GM21529 (cell line): ENCODE data around the gene BICD2.
A peak's percentile ranks its signal among the peaks of the same experiment; 100 is the strongest.
"Not testable (repeated sequence)": the region's sequence is repeated elsewhere in the genome, so short reads cannot be mapped to it uniquely, and the experiment has no call there.

Experiments used
- ATAC-seq: cut with Tn5 transposase; IDR thresholded peaks from one replicate; pipeline ENCODE4 v1.9.1; 2021; ENCODE audit not compliant: unreplicated experiment

Gene BICD2

DNA sequence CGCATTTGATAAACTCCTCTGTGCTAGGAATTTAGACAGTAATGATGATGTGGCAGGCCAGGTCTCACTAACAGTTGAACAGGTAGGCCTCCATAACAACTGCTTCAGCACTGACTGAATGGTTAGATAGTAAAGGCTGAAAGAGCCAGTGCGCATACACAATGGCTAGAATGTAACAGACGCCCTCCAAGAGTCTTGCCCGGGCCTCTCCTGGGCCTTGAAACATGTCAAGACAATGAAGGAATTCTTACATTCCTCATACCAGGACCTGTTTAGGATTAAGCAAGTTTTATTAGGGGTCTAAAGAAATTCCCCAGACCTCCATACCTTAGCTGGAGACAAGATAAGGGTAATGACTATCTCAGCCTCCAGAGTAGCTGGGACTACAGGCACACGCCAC lies 6.7 kb upstream of the BICD2 start:
- ATAC-seq = no peak

DNA sequence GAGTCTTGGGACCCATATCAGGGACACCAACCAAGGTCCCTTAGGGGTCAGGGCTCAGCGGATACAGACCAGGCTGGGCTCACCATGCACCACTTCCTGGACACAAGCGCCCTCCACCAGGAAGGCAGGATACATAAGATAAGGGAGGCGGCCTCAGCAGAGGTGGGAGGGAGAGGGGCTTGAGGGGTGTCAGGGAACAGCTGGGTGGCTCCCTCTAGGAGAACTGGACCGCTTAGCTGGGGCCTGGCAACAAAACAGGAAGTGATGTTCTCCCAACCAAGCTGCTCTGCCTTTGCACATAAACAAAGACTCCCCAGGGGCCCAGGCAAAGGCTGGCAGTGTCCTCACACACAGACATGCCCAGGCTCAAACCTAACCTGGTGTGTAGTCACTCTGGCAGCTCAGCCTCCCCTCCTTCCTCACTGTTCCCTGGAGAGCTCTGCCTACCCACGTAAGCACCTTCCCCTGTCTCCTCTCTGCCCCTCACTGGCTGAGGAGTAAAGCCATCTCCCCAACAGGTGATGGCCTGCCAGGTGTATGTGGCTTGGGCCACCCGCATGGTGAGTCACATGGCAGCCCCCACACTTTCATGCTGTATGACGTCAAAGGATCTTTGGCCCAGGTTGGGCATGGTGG lies 5.8 kb upstream of the BICD2 start:
- ATAC-seq = no peak

DNA sequence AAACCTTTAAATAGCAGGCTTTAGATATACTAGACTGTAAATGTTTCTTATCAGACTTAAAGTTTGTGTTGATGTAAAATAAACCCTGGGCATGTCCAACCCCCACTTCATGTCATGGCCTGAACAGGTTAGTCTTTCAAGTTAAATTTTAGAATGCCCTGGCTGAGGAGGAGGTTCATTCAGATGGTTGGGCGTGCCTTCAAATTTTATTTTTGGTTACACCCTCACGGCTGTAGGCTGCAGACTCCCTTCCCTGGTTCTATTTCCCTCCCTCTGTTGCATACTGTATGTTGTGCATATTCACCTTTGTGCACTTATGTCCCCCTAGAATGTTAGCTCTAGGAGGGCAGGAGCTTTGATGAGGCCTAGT lies 5.3 kb upstream of the BICD2 start:
- no peak for ATAC-seq

DNA sequence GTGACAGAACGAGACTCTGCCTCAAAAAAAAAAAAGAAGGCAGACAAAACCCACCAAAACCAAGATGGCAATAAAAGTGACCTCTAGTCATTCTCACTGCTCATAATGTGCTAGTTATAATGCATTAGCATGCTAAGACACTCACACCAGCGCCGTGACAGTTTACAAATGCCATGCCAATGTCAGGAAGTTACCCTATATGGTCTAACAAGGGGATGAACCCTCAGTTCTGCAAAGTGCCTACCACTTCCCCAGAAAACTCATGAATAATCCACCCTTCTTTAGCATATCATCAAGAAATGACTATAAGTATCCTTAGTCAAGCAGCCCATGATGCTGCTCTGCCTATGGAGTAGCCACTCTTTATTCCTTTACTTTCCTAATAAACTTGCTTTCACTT lies 4.7 kb upstream of the BICD2 start:
- ATAC-seq = no peak

GRCh38 chr9:92768816-92769215 lies 4.2 kb upstream of the BICD2 start:
- not testable (repeated sequence) for ATAC-seq

DNA sequence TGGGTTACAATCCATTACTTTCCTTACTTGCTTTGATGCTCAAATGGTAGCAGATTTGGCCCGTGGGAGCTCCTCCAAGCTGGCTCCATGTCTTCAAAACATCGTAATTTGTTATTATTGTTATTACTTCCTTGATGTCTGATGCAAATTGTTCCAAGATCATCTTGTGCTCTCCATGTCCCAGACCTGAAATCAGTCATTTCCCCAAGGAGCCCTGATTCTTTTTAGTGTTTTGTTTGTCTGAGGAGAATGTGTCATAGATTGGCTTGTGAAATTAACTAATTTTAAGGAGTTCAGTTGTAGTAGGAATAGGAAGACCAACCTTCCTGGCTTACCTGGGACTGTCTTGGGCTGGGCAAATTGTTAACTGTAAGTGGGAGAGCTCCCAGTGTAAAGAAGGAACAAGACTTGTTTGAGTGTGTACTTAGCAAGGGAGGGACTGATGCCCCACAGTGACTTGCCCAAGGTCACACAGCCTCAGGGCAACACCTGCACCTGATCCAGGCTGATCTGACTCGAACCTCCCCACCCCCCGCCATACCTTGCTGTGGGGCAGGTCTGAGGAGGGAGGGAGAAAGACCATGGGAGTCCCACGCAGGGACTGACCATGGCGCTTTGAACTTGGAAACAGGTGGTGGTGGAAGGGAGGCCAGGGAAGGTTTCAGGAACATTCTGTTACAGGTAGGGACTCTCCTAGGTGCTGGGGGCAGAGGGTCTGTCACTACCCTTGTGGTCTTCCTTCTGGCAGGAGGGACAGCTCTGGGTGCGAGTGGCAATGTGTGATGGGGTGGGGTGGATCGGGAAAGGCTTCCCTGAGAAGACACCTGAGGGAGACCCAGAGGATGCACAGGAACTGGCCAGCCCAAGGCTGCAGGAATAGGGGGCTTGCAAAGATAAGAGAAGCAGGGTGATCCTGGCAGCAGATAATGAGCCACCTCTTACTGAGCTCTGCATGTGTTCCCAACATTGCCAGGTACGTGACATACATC lies 2.7 kb upstream of the BICD2 start:
- no peak for ATAC-seq

GRCh38 chr9:92764988-92765936 lies 629 bp upstream of the BICD2 start:
- peak; percentile 92 for ATAC-seq

- ATAC-seq = no peak
Observed at GRCh38 chr9:92763721-92764380, 782 bp downstream of the BICD2 start.

GRCh38 chr9:92762781-92763708 lies 1.6 kb downstream of the BICD2 start:
- no peak for ATAC-seq

DNA sequence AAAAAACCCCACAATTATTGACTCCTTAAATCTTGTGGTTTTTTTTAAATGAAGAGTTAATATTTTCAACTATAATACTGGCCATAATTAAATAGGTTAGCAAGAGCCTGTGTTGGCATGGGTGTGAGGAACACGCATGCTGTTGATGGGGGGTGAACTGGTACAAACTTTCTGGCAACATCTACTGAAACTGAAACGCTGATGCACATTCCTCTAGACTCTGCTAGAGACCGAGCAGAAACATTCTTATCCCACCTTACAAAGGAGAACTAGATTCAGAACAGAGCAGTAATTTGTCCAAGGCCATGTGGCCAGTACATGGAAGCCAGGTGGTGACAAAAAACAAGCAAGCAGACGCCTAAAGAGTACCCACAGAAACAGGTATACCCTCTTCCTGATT lies 2.4 kb downstream of the BICD2 start:
- no peak for ATAC-seq

GRCh38 chr9:92761686-92762085 lies 2.9 kb downstream of the BICD2 start:
- no peak for ATAC-seq

DNA sequence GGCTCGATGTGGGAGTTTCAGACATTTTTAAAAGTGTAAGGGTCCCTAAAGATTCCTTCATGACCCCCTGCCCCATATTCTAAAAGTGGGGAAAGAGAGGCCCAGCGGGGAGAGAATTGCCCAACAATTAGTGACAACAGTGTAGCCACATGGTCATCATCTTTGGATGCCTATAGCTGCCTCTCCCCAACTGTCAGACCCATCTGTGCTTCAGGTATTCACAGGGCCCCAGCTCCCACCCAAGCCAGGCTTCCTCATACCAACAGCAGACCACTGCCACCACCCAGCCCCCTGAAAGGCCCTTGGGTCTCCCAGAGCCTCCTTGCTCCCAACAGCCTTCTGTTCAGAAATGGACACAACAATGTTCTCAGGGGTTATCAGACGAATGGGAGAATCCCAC lies 4.1 kb downstream of the BICD2 start:
- ATAC-seq = no peak

DNA sequence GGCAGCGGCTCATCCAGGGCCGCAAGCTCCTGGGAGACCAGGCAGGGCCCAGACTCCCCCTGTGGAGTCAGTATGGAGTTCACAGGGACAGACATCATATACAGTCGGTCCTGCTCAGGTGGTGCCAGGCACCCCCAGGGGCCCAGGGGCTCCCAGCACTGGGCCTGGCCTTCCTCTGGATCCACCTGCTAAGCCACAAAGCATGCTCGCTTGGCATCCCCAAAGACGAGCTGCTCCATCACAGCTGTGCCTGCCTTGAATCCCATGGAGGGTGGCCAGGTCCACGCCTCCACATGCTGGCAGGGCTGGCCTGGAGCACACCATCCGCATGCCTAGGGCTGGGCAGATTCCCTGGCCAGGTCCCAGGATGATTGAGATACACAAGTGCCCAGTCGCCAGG lies 4.6 kb downstream of the BICD2 start:
- no peak for ATAC-seq

DNA sequence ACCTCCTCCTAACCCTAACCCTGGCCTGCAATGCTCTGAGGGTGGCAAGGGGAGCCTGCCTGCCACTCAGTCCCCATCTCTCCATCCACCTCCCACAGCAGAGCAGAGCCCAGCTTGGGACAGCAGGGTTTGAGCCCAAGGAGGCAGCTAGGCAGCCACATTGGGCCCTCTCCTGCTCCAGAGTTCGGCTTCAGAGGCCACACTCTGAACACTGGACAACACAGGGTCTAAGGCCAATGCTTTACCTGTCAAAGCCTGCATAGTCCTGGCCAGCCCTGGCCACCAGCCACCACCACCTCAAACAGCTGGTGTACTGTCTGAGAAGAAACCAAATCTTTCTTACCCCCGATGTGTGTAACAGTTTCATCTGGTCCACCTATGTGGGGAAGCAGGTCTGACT lies 5.2 kb downstream of the BICD2 start:
- ATAC-seq = no peak

DNA sequence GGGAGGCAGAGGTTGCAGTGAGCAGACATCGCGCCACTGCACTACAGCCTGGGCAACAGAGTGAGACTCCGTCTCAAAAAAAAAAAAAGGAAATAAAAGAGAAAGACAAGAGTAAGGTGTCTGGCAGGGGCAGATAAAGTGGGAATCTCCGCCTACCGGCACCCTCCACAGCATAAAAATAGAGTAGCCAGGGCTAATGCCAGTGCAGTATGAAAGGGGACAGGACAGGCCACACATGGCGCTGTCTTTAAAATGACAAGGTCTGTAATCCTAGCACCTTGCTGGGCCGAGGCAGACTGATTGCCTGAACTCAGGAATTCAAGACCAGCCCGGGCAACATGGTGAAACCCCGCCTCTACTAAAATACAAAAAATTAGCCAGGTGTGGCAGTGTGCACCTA lies 7.8 kb downstream of the BICD2 start:
- ATAC-seq = no peak

GRCh38 chr9:92754091-92754745 lies 10.4 kb downstream of the BICD2 start:
- no peak for ATAC-seq

DNA sequence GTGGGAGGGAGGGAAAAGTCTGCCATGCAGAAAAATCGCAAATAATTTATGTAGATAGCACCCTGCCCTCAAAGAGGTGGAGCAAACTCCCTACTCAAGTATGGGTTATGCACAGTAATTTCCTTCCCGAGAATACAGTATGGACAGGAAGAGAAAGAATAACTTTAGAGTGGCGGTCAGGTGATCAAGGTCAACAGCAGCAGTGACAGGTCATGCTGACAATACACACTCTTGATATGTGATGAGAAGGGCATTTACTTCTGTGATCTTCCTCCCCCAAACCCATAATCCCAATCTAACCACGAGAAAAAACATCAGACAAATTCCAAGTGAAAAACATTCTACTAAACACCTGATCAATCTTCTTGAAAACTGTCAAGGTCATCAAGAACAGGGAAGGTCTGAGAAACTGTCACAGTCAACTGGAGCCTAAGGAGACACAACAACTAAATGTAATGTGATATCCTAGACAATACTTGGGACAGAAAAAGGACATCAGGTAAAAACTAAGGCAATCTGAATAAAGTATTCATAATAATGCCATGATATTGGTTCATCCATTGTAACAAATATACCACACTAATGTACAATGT lies 11.7 kb downstream of the BICD2 start:
- no peak for ATAC-seq

GRCh38 chr9:92749934-92750315 lies 14.7 kb downstream of the BICD2 start:
- no peak for ATAC-seq
